Activated CD8-positive, alpha-beta T cell treated with anti-CD3 and anti-CD28 coated beads, Interleukin-2, amount 10 ng/mL, durations not matched to agents 7 days and 5 days (primary cell): ENCODE results near the gene ATP1B1. TPM values are rescaled to one million over a fixed set of nuclear protein-coding genes. Genes with fewer than 3 reads are reported as not detected.

Experiments used
- ATAC-seq: fragments of 150-1000 bp; cut with Tn5 transposase; one replicate; pipeline ENCODE4 v1.10.0; 2021; ENCODE audit warnings: moderate library complexity
- CTCF ChIA-PET: fragments of 350-600 bp; sonication (Branson Sonifier 250); formaldehyde crosslinking; loops from one replicate; lab custom pipeline; 2021; ENCODE audit warnings: antibody characterized with exemption; lab: Charles Lee
- POLR2A ChIA-PET: fragments of 350-600 bp; sonication (Branson Sonifier 250); formaldehyde crosslinking; loops from one replicate; lab custom pipeline; 2021; ENCODE audit warnings: antibody characterized with exemption; lab: Charles Lee
- DNase-seq: peaks from one replicate; pipeline ENCODE4 v3.0.0-alpha.2; 2020
- H3K27ac Mint-ChIP-seq: one replicate; pipeline ENCODE4 v1.8.0; 2021; ENCODE audit warnings: mild to moderate bottlenecking, mixed read lengths
- H3K27me3 Mint-ChIP-seq: one replicate; pipeline ENCODE4 v1.8.0; 2021; ENCODE audit warnings: low read depth, mixed read lengths
- H3K36me3 Mint-ChIP-seq: one replicate; pipeline ENCODE4 v1.8.0; 2021; ENCODE audit warnings: low read depth, mixed read lengths
- H3K4me1 Mint-ChIP-seq: one replicate; pipeline ENCODE4 v1.8.0; 2021; ENCODE audit warnings: low read depth, mixed read lengths
- H3K4me3 Mint-ChIP-seq: one replicate; pipeline ENCODE4 v1.8.0; 2021; ENCODE audit warnings: mild to moderate bottlenecking, mixed read lengths
- H3K9me3 Mint-ChIP-seq: one replicate; pipeline ENCODE4 v1.8.0; 2022; ENCODE audit warnings: mixed read lengths; ENCODE audit not compliant: insufficient read depth
- total RNA-seq, 2 experiments: library from RNA; stranded (reverse); gene quantifications; one replicate each; pipeline ENCODE4 v1.2.3, GENCODE V29; 2021

ATP1B1 gene
- total RNA-seq, 2 experiments from 2014 or later: 10.7 to 12.0 TPM

DNA sequence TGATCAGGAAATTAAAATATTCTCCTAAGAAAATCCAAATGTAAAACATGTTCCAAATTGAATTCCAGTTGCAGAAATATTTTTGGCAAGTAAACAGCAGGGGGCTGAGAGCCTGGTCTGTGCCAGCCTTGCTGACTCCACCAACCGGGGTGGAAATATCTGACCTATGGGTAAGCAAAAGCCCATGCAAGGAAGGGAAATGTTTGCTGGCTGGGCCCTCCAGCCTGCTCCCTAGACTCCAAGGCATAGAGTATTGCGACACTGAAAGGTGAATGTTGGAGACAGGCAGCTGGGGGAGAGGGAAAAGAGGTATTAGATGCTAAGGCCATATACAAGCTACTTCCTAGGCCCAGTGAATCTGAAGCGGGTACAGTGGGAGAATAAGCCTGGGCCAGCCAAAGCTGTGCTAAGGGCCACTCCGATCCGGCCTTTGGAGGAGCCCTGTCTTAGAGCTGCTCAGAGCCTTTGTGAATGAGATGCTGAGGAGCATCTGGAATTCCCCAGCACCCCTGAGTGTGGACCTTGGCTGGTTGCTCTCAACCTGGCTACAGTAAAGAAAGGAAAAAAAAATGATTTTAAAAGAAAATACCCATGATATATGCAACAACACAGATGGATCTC is 24.9 kb upstream of the ATP1B1 start:
- ChIA-PET POLR2A (no interaction called here), CTCF (no interaction called here)
- no peaks in the 10 kb centered on the region for H3K36me3 Mint-ChIP-seq
- no peak for ATAC-seq
- no peaks in the 10 kb centered on the region for H3K4me1 Mint-ChIP-seq
- no peak overlapping the region for H3K4me3 Mint-ChIP-seq
- no peak overlapping the region for H3K27ac Mint-ChIP-seq
- H3K9me3 Mint-ChIP-seq: no peaks in the 10 kb centered on the region
- DNase-seq: no peak
- peaks cover 2% of the 10 kb centered on the region for H3K27me3 Mint-ChIP-seq

DNA sequence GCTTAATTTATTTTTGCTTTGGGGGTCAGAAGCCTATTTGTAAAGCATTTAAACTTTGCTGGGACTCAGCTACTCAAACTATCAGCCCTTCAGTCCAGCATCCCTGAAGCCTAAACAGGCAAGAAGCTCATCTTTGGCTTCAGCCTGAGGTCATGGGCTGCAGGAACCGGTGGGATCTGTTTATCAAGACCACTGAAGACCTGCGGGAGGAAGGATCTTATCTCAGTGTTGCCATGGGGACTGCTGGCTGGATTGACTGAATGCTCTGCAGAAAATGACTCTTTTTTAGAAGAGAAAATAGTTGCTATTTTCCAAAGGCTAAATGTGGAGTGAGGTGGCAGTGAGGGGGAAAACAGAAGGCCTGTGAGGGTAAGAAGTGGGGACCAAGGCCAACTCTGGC is 20.6 kb upstream of the ATP1B1 start:
- ChIA-PET POLR2A (no interaction called here), CTCF (no interaction called here)
- H3K4me1 Mint-ChIP-seq: peaks cover 3% of the 10 kb centered on the region
- no peak for DNase-seq
- no peak overlapping the region for H3K4me3 Mint-ChIP-seq
- H3K27me3 Mint-ChIP-seq: peaks cover 10% of the 10 kb centered on the region
- no peaks in the 10 kb centered on the region for H3K9me3 Mint-ChIP-seq
- no peaks in the 10 kb centered on the region for H3K36me3 Mint-ChIP-seq
- H3K27ac Mint-ChIP-seq: no peak overlapping the region
- no peak for ATAC-seq

DNA sequence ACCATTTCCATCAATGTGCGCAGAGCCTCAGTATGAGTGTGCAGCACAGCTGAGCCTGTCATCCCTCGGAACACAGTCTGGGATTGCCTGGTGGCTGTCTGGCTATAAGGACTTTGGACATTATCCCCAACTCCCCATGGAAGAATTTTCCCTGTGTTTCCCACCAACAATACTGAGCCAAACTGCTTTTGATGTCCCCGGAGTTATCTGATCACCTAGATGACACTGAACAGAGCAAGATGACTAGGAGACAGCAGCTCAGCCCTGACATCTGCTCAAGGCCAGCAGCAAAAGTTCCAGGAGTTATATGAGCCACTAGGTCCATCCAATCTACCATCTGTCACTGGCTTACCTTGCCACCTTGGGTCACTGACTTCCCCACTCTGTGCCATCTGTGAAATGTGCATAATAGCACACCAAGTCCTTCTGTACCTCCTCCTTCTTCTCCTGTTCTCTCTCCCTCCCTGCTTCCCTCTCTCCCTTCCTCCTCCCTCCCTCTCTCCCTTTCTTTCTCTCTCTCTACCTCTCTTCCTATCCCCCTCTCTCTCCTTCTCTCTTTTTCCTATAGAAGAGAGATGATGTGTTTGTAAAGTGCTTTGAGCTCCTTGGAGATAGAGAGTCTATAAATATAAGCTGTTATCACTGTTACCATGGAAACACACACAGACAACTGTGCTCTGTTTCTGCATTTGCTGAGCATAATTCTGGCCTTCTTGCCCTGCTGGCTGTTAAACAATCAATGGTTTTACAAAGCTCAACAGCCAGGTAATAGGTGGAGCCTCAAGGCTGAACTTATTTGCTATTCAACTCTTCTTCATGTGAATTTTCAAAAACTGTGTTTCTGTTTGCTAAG is 19.7 kb upstream of the ATP1B1 start:
- no peak overlapping the region for H3K27ac Mint-ChIP-seq
- ATAC-seq (peak; percentile 53), DNase-seq (no peak)
- H3K4me1 Mint-ChIP-seq: peaks cover 3% of the 10 kb centered on the region
- no peaks in the 10 kb centered on the region for H3K36me3 Mint-ChIP-seq
- ChIA-PET POLR2A (no interaction called here), CTCF (interaction anchor here (0.9 to 1.0 kb wide), 2 partner anchors 12 to 744 kb away, joined by 3 read pairs; no protein-coding TSS in a partner anchor)
- no peaks in the 10 kb centered on the region for H3K9me3 Mint-ChIP-seq
- H3K4me3 Mint-ChIP-seq: no peak overlapping the region
- H3K27me3 Mint-ChIP-seq: peaks cover 13% of the 10 kb centered on the region

DNA sequence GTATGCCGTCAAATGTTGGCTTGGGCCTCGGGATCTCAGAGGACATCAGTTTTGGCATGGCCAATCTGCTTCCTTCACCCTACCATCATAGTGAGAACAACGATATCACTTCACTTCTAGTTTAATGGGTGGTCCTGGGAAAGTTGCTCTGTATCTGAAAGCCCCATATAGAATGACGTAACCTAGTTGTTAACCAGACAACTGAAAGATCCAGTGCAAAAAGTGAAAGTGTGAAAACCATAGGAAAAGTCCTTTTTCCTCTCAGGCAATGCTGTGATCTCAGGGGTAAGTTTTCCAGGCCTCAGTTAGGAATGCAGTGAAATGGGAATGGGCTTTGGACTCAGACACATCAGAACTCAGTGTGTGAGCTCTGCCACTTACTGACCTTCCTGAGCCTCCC is 18.6 kb upstream of the ATP1B1 start:
- ChIA-PET POLR2A (no interaction called here), CTCF (interaction anchor here (1.0 to 1.4 kb wide), 4 partner anchors 16 to 745 kb away, joined by 3 to 4 read pairs (median 3); no protein-coding TSS in a partner anchor)
- DNase-seq: no peak
- Mint-ChIP-seq H3K9me3 (no peaks in the 10 kb centered on the region), H3K27ac (no peak overlapping the region), H3K27me3 (peaks cover 13% of the 10 kb centered on the region), H3K36me3 (no peaks in the 10 kb centered on the region), H3K4me3 (no peak overlapping the region), H3K4me1 (peaks cover 3% of the 10 kb centered on the region)
- ATAC-seq: no peak

DNA sequence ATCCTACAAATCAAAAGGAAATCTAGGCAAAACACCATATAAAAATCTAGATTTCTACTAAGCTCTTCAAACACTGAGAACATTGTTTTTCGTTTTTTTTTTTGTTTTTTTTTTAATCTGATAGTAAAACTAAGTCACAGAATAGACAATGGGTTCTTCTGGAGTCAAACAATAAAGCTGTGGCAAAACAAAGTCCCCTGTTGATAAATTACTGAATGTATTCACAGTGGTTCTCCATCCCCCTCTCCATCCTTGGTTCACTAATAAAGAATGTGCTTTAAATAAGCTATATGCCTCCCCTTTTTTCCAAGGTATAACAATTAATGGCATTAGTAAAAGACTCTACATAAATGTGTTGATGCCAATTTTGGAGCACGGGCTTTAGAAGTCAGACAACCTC is 16.7 kb upstream of the ATP1B1 start:
- no peaks in the 10 kb centered on the region for H3K36me3 Mint-ChIP-seq
- CTCF ChIA-PET: interaction anchor here (1.0 to 4.4 kb wide), 2 partner anchors 20 to 258 kb away, joined by 3 to 18 read pairs; no protein-coding TSS in a partner anchor
- H3K9me3 Mint-ChIP-seq: no peaks in the 10 kb centered on the region
- no peak for ATAC-seq
- peaks cover 3% of the 10 kb centered on the region for H3K4me1 Mint-ChIP-seq
- no peak overlapping the region for H3K4me3 Mint-ChIP-seq
- peaks cover 11% of the 10 kb centered on the region for H3K27me3 Mint-ChIP-seq
- POLR2A ChIA-PET: no interaction called here
- DNase-seq: no peak
- H3K27ac Mint-ChIP-seq: no peak overlapping the region

DNA sequence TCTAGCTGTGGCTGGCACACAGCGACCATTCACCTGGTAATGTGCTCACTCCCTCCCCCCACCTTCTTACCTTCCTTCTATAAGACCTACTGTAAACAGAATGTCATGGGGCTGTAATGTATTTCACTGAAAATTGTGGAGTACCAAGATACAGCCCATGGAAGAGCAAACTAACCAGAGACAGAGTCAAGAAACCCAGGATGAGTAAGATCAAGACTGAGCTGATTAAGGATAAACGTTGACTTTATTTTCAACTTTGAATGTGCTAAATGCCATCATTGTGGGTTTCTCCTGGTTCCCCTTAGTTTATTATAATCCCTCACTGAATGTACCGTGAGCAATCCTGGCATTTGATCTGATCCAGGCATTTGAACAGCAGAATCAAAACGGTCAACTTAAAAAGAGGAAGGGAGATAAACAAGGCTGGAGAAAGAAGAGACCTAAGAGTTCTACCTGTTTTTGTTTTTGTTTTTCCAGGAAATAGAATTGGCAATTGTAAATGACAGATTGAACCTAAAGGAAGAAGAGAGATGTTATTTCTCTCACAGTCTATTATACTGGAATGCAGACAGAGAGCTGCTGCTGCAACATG is 16.1 kb upstream of the ATP1B1 start:
- no peak for DNase-seq
- H3K27me3 Mint-ChIP-seq: peaks cover 11% of the 10 kb centered on the region
- CTCF ChIA-PET: interaction anchor here (0.7 to 4.4 kb wide), 4 partner anchors 11 to 258 kb away, joined by 3 to 18 read pairs (median 4); no protein-coding TSS in a partner anchor
- no peaks in the 10 kb centered on the region for H3K36me3 Mint-ChIP-seq
- POLR2A ChIA-PET: no interaction called here
- peak; percentile 39 for ATAC-seq
- peaks cover 3% of the 10 kb centered on the region for H3K4me1 Mint-ChIP-seq
- no peak overlapping the region for H3K4me3 Mint-ChIP-seq
- no peak overlapping the region for H3K27ac Mint-ChIP-seq
- no peaks in the 10 kb centered on the region for H3K9me3 Mint-ChIP-seq

DNA sequence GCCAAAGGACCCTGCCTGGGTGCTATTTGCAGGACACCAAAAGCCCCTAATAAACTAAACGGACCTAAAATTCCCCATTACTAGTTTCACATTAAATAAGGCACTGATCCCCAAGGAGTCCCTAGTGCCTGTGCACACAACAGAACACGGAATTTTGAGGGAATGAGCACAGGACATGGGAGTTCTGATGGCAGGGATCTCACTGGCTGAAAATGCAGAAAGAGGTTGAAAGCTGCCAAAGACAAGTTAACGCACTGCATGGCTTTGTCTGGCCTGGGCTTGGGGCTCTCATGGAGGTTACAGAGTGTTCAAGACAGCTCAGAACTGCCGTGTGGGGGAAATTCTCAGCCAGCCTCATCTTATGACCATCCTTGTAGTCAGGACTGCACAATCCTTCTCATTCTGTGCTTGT is 15.6 kb upstream of the ATP1B1 start:
- ChIA-PET POLR2A (no interaction called here), CTCF (interaction anchor here (0.7 to 4.4 kb wide), 4 partner anchors 11 to 257 kb away, joined by 3 to 18 read pairs (median 4); no protein-coding TSS in a partner anchor)
- H3K27ac Mint-ChIP-seq: no peak overlapping the region
- H3K4me3 Mint-ChIP-seq: no peak overlapping the region
- no peaks in the 10 kb centered on the region for H3K9me3 Mint-ChIP-seq
- ATAC-seq (no peak), DNase-seq (no peak)
- no peaks in the 10 kb centered on the region for H3K36me3 Mint-ChIP-seq
- H3K4me1 Mint-ChIP-seq: peaks cover 3% of the 10 kb centered on the region
- peaks cover 11% of the 10 kb centered on the region for H3K27me3 Mint-ChIP-seq

DNA sequence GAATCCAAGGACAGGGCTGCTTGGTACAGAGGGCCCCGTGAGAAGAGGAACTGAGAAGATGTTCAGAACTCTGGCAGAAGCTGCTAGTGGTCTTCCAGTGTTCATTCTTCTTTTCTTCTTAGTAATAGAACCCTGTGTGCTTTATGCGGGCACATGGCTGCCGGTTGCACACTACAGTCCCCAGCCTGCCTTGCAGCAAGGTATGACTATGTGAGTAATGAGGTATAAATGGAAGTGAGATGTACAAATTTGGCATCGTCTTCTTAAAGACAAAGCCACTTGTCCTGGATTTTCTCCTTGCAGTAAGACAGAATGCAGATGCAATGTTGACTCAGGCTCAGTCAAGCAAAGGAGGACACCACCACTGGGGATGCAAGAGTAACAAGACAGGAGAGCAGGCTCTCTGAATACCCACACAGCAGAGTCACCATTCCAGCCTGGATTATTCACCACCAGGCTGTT is 15.0 kb upstream of the ATP1B1 start:
- peaks cover 11% of the 10 kb centered on the region for H3K27me3 Mint-ChIP-seq

DNA sequence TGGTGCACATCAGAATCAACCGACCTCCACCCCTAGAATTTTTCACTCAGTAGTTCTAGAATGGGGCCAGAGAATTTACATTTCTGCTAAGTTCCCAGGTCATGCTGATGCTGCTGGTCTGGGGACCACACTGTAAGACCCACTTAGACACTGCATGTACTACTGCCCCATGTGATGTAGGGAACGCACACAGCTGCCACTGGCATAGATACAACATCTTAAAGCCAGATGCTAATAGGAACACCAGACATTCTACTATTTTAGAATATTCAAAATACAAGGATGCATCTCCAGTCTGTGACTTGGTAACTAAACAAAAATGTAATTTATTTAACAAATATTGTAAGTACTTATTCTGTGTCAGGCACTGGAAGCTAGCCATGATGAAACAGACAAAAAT is 14.1 kb upstream of the ATP1B1 start:
- no peak for DNase-seq
- CTCF ChIA-PET: interaction anchor here (4.4 kb wide), 1 partner anchor 256 kb away, joined by 18 read pairs; no protein-coding TSS in a partner anchor
- H3K27ac Mint-ChIP-seq: no peak overlapping the region
- ATAC-seq: no peak
- no peak overlapping the region for H3K4me3 Mint-ChIP-seq
- H3K4me1 Mint-ChIP-seq: peaks cover 3% of the 10 kb centered on the region
- H3K27me3 Mint-ChIP-seq: peaks cover 11% of the 10 kb centered on the region
- POLR2A ChIA-PET: no interaction called here
- no peaks in the 10 kb centered on the region for H3K36me3 Mint-ChIP-seq
- peaks cover 5% of the 10 kb centered on the region for H3K9me3 Mint-ChIP-seq

More for the DNA sequence above, 15.0 kb upstream of the ATP1B1 start:
- ChIA-PET CTCF (interaction anchor here (0.9 to 4.4 kb wide), 2 partner anchors 10 to 257 kb away, joined by 4 to 18 read pairs; no protein-coding TSS in a partner anchor), POLR2A (no interaction called here)
- ATAC-seq: no peak
- Mint-ChIP-seq H3K4me3 (no peak overlapping the region), H3K36me3 (no peaks in the 10 kb centered on the region), H3K4me1 (peaks cover 3% of the 10 kb centered on the region), H3K27ac (no peak overlapping the region), H3K9me3 (no peaks in the 10 kb centered on the region)
- no peak for DNase-seq

DNA sequence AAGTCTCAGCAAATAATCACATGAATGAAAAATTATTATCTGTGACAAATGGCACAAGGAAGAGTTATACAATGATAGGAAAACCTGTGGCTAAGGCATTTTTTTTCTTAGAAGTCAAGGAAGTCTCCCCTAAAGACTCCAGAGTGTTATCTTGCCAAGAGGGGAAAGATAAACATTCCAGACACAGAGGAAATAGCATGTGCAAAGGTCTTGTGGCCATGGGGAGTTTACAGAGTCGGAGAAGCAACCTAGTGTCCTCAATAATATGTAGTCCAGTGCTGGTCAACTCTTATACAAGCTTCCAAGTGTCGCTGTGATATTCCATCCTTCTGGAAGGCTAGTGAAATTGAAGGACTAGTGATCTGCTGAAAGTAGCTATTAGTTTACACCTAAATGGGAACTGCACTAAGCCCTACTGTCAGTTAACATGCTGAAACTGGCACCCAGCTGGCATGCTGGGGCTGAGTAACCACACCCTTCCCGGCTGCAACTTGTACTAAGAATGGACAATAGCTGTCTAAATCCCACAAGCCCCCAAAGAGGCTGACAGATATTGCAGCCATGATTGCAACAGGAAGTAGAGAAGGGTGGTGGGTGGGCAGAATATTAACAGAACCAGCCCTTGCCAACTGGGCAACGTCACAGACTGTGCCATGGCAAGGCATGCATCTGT is 11.5 kb upstream of the ATP1B1 start:
- ChIA-PET CTCF (interaction anchor here (1.4 to 1.8 kb wide), 4 partner anchors 9 to 656 kb away, joined by 3 to 8 read pairs (median 4); partner anchors contain the start of gene ATP1B1), POLR2A (no interaction called here)
- peaks cover 3% of the 10 kb centered on the region for H3K4me1 Mint-ChIP-seq

DNA sequence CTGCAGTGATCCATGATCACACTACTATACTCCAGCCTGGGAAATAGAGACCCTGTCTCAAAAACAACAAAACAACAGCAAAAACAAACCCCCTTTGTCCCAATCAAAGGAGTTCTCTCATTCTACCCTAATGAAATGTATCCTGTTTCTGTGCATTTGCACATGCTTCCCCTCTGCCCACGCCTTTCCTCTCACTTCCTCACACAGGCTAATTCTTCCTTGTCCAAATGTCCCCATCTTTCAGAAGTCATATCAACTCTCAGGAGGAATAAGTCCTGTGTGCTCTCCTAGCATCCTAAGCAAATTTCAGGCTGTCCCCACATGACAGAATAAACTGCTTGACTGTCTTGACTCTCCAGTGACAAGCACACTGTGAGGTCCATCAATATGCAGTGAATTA is 8.1 kb upstream of the ATP1B1 start:
- H3K36me3 Mint-ChIP-seq: no peaks in the 10 kb centered on the region
- no peak for ATAC-seq
- POLR2A ChIA-PET: interaction anchor here (0.6 kb wide), 1 partner anchor 148 kb away, joined by 3 read pairs; no protein-coding TSS in a partner anchor

More for the DNA sequence above, 11.5 kb upstream of the ATP1B1 start:
- no peak overlapping the region for H3K4me3 Mint-ChIP-seq
- DNase-seq (no peak), ATAC-seq (no peak)
- H3K9me3 Mint-ChIP-seq: peaks cover 5% of the 10 kb centered on the region
- peaks cover 14% of the 10 kb centered on the region for H3K27me3 Mint-ChIP-seq
- no peak overlapping the region for H3K27ac Mint-ChIP-seq
- no peaks in the 10 kb centered on the region for H3K36me3 Mint-ChIP-seq

More for the DNA sequence above, 8.1 kb upstream of the ATP1B1 start:
- no peak overlapping the region for H3K27ac Mint-ChIP-seq
- H3K4me1 Mint-ChIP-seq: no peaks in the 10 kb centered on the region
- CTCF ChIA-PET: interaction anchor here (0.7 kb wide), 1 partner anchor 580 kb away, joined by 4 read pairs; no protein-coding TSS in a partner anchor
- H3K27me3 Mint-ChIP-seq: peaks cover 16% of the 10 kb centered on the region
- H3K4me3 Mint-ChIP-seq: no peak overlapping the region
- DNase-seq: no peak
- H3K9me3 Mint-ChIP-seq: peaks cover 5% of the 10 kb centered on the region
